ENCODE results near the gene MOB3B. TPM values are rescaled to one million over a fixed set of nuclear protein-coding genes. Genes with fewer than 3 reads are reported as not detected.

Gene MOB3B
- polyA plus RNA-seq, 1 of the 3 experiments (the other 2 are of a cell fraction) = 0.90 TPM

- Histone ChIP-seq H3K36me3 (replicated peaks in 1 of 2; ENCODE audit: control insufficient read depth in 1 of 2, insufficient read depth in 2 of 2, low read length in 1 of 2) (no peaks in the 10 kb centered on the region), H3K4me1 (ENCODE audit: control insufficient read depth in 1 of 2, insufficient read depth in 2 of 2, low read depth in 1 of 2, low read length in 1 of 2) (peaks cover 0 to 9% of the 10 kb centered on the region in 2 experiments; a peak in 2 of 4 replicates), H3K9ac (no peak overlapping the region), H4K20me1 (ENCODE audit: insufficient read depth) (no peaks in the 10 kb centered on the region), H2AFZ (ENCODE audit: low read depth) (peak overlapping the region; percentile 18; the same call in 1 of the 2 replicates), H3K9me3 (no peaks in the 10 kb centered on the region), H3K4me2 (no peak overlapping the region), H3K27me3 (ENCODE audit: insufficient read depth) (no peaks in the 10 kb centered on the region), H3K4me3 (ENCODE audit: low read depth in 2 of 2, low read length in 1 of 2) (no peak overlapping the region), H3K27ac (ENCODE audit: low read depth in 2 of 2, low read length in 1 of 2) (no peak overlapping the region), H3K79me2 (ENCODE audit: insufficient read depth) (no peaks in the 10 kb centered on the region), H3F3A (replicated peaks; ENCODE audit: insufficient read depth) (no peaks in the 10 kb centered on the region), H3K9me2 (no peaks in the 10 kb centered on the region)
- ChIA-PET POLR2A (no interaction called here), CTCF (interaction anchor here (1.0 kb wide), 1 partner anchor 44 kb away, joined by 3 read pairs; no protein-coding TSS in a partner anchor)
- TF ChIP-seq JUND (IDR thresholded peaks at IDR 0.05) (peak; percentile 29; the same call in 1 of the 2 replicates), EZH2phosphoT487 (IDR thresholded peaks at IDR 0.05; ENCODE audit: borderline replicate concordance, low read depth) (no peak), FOSL2 (IDR thresholded peaks at IDR 0.05; ENCODE audit: borderline replicate concordance, low read depth) (peak; percentile 49; the same call in 1 of the 2 replicates)
- 40% methylated on average over 5 of the region's 5 CpGs for WGBS (ENCODE audit: low lambda C conversion rate)
- no peak for DNase-seq
Measured at GRCh38 chr9:27371382-27371781, 158.2 kb downstream of the MOB3B start.

GRCh38 chr9:27369591-27369990 is 160.0 kb downstream of the MOB3B start:
- Histone ChIP-seq H3K4me2 (no peak overlapping the region), H3K4me1 (ENCODE audit: control insufficient read depth in 1 of 2, insufficient read depth in 2 of 2, low read depth in 1 of 2, low read length in 1 of 2) (peaks cover 0 to 9% of the 10 kb centered on the region in 2 experiments; a peak in 2 of 4 replicates), H3K27ac (ENCODE audit: low read depth in 2 of 2, low read length in 1 of 2) (no peak overlapping the region), H3K9me2 (no peaks in the 10 kb centered on the region), H3K9me3 (no peaks in the 10 kb centered on the region), H3K79me2 (ENCODE audit: insufficient read depth) (no peaks in the 10 kb centered on the region), H3F3A (replicated peaks; ENCODE audit: insufficient read depth) (no peaks in the 10 kb centered on the region), H2AFZ (ENCODE audit: low read depth) (no peak overlapping the region), H3K4me3 (ENCODE audit: low read depth in 2 of 2, low read length in 1 of 2) (no peak overlapping the region), H3K36me3 (replicated peaks in 1 of 2; ENCODE audit: control insufficient read depth in 1 of 2, insufficient read depth in 2 of 2, low read length in 1 of 2) (no peaks in the 10 kb centered on the region), H4K20me1 (ENCODE audit: insufficient read depth) (no peaks in the 10 kb centered on the region), H3K27me3 (ENCODE audit: insufficient read depth) (no peaks in the 10 kb centered on the region), H3K9ac (no peak overlapping the region)
- 87% methylated on average over 5 of the region's 5 CpGs for WGBS (ENCODE audit: low lambda C conversion rate)
- no peak for DNase-seq
- ChIA-PET CTCF (no interaction called here), POLR2A (no interaction called here)
- TF ChIP-seq CTCF (IDR thresholded peaks at IDR 0.05) = no peak
- TF ChIP-seq RXRA (IDR thresholded peaks at IDR 0.05; ENCODE audit: borderline replicate concordance, low read depth) = no peak
- no peak for TF ChIP-seq NFIC (IDR thresholded peaks at IDR 0.05; ENCODE audit: borderline replicate concordance)
- no peak for TF ChIP-seq MEF2A (IDR thresholded peaks at IDR 0.05; ENCODE audit: borderline replicate concordance, low read depth)
- no peak for TF ChIP-seq PBX3 (IDR thresholded peaks at IDR 0.05)
- TF ChIP-seq IRF3 (IDR thresholded peaks at IDR 0.05; ENCODE audit: low read depth, low read length) = no peak
- TF ChIP-seq SIN3A (IDR thresholded peaks at IDR 0.05; ENCODE audit: borderline replicate concordance, low read depth, low read length) = no peak
- TF ChIP-seq MAX (IDR thresholded peaks at IDR 0.05; ENCODE audit: low read depth) = no peak
- TF ChIP-seq CHD2 (IDR thresholded peaks at IDR 0.05; ENCODE audit: low read length, partially characterized antibody) = no peak
- TF ChIP-seq YY1 (IDR thresholded peaks at IDR 0.05; ENCODE audit: low read depth) = no peak
- no peak for TF ChIP-seq GATA2 (CRISPR knock-in tag; IDR thresholded peaks at IDR 0.05)
